Stimulated activated CD4-positive, alpha-beta T cell treated with anti-CD3 and anti-CD28 coated beads, TNF-alpha, amount 100 ng/mL, for 1 hour (primary cell): Measurements from ENCODE around the gene IQUB.
"Not testable (repeated sequence)": the region's sequence is repeated elsewhere in the genome, so short reads cannot be mapped to it uniquely, and the experiment has no call there.

ENCODE experiments used
- DNase-seq, 3 donors: peaks; one replicate each; pipeline ENCODE4 v3.0.0-alpha.2; 2020; ENCODE audit warnings: low read depth in 3 of 3, low spot score in 1 of 3

Gene IQUB

DNA sequence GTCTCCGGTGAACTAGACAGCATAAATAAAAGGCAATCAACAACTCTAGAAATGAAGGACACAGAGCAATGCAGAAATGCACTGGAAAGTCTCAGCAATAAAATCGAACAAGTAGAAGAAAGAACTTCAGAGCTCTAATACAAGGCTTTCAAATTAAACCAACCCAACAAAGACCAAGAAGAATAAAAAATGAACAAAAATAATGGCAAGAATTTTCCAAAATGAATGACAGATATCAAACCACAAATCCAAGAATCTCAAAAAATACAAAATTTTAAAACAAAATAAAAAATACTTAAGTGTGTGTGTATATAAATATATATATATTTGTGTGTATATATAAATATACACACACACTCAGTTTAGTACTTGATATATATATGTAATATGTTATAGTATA is 110.8 kb downstream of the IQUB start:
- DNase-seq, result no peak

DNA sequence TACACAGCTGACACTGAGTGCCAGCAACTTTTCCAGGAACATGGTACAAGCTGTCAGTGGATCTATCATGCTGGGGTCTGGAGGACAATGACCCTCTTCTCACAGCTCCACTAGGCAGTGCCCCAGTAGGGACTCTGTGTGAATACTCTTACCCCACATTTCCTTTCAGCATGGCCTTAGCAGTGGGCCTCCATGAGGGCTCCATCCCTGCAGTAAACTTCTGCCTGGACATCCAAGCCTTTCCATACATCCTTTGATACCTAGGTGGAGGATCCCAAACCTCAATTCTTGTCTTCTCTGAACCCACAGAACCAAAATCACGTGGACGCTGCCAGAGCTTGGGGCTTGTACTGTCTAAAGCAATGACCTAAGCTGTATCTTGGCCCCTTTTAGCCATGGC is 116.8 kb downstream of the IQUB start:
- DNase-seq, result no peak

DNA sequence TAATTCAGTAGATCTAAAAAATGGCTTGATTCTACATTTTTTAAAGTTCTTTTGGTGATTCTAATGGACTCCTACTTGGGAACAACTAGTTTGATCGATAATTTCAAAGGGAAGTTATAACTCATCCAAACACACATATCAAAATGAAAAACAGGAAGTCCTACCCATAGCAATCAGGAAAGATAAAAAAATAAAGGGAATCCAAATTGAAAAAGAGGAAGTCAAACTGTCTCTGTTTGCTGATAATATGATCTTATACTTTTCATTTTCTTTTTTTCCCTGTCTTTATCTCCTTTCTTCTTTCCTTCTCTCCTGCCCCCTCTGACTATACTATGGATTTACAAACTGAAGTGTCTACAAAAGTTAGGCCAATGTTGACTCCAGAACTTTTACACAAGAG is 118.8 kb downstream of the IQUB start:
- no peak for DNase-seq

DNA sequence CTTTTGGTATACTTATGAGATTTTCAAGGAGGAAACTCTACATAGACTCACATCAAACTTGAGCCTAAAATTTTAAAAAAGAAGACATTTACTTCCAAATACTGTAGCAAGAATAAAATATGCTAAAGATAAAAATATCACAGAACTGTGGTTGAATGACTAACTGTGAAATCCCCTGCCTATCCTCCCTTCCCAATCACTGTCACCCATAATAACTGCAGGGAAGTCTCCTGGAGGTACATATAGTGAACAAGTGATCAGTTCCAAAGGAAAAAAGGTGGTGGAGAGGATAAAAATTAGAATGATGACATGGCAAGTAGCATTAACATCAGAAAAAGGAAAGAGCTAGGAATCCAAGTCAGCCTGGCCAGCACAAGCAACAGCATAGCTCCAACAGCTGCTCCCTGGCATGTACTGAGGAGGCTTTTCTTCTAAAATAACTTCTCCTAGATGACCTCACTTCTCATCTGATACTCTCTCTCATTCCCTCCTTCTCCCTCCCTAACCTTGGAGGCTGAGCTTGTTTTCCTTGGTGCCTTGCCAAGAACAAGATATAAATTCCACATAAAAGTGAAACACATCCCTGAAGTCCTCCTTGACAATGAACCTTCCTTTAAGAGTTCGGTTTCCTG is 124.0 kb downstream of the IQUB start:
- no peak for DNase-seq

DNA sequence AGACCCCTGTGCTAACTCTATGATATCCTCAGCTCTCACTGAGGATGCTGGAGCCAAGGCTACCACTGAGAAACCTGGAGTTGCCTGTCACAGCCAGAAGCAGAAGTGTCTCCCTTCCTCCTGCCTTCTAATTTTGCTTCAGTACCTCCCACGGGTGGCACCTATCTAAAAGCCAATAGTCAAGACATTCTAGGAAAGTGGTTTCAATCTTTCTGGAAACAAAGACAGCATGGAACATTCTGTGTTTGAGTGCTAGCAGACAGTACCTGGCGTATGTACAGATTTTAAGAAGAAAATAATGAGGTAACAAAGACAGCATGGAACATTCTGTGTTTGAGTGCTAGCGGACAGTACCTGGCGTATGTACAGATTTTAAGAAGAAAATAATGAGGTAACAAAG is 126.4 kb downstream of the IQUB start:
- not testable (repeated sequence) for DNase-seq
